Measurements from ENCODE around the gene IL3RA.
A peak's percentile ranks its signal among the peaks of the same experiment; 100 is the strongest.

IL3RA gene

DNA sequence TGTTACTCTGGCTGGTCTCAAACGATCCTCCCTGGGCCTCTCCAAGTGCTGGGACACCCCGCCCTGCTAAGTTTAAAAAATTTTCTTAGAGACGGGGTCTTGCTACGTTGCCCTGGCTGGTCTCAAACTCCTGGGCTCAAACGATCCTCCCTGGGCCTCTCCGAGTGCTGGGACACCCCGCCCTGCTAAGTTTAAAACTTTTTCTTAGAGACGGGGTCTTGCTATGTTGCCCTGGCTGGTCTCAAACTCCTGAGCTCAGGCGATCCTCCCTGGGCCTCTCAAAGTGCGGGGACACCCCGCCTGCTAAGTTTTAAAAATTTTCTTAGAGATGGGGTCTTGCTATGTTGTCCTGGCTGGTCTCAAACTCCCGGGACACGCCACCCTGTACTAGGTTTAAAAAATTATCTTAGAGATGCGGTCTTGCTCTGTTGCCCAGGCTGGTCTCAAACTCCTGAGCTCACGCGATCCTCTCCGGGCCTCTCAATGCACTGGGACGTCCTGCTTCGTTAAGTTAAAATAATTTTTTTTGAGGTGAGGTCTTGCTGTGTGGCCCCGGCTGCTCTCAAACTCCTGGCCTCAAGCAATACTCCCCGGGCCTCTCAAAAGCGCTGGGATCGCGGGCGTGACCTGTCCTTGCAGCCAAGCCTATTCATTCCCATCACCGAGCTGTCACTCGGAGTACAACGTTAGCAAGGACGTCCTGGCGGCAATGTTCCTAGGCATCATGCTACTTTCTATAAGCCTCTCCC, 54.2 kb downstream of the IL3RA start:
- TF ChIP-seq, protein P1, sequence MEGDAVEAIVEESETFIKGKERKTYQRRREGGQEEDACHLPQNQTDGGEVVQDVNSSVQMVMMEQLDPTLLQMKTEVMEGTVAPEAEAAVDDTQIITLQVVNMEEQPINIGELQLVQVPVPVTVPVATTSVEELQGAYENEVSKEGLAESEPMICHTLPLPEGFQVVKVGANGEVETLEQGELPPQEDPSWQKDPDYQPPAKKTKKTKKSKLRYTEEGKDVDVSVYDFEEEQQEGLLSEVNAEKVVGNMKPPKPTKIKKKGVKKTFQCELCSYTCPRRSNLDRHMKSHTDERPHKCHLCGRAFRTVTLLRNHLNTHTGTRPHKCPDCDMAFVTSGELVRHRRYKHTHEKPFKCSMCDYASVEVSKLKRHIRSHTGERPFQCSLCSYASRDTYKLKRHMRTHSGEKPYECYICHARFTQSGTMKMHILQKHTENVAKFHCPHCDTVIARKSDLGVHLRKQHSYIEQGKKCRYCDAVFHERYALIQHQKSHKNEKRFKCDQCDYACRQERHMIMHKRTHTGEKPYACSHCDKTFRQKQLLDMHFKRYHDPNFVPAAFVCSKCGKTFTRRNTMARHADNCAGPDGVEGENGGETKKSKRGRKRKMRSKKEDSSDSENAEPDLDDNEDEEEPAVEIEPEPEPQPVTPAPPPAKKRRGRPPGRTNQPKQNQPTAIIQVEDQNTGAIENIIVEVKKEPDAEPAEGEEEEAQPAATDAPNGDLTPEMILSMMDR (conservative IDR thresholded peaks at IDR 0.05; ENCODE audit: low read depth), result no peak
- POLR2A ChIA-PET (ENCODE audit: low non-redundant PET), result no interaction called here
- no peak for DNase-seq (ENCODE audit: low spot score)

GRCh38 chrX:1391370-1391706, 54.8 kb downstream of the IL3RA start:
- CTCF ChIA-PET, result no interaction called here
- peak; percentile 81 for DNase-seq (ENCODE audit: low spot score)
- TF ChIP-seq, protein P1 (conservative IDR thresholded peaks at IDR 0.05; ENCODE audit: low read depth), result no peak
- peak overlapping the region; percentile 99 for H3K27ac ChIP-seq
- POLR2A ChIA-PET (ENCODE audit: low non-redundant PET), result no interaction called here

More for the DNA sequence above, 54.2 kb downstream of the IL3RA start:
- CTCF ChIA-PET, result no interaction called here
- H3K27ac ChIP-seq, result peak overlapping the region; percentile 99

- peak within 1 kb of the TSS; percentile 99 for H3K27ac ChIP-seq
- CTCF ChIA-PET, result no interaction called here
- POLR2A ChIA-PET (ENCODE audit: low non-redundant PET), result no interaction called here
- TF ChIP-seq, protein P1 (conservative IDR thresholded peaks at IDR 0.05; ENCODE audit: low read depth), result no peak
- peak; percentile 93 for DNase-seq (ENCODE audit: low spot score)
Measured at GRCh38 chrX:1391707-1392375, 55.3 kb downstream of the IL3RA start, which contains the start of gene SLC25A6. SLC25A6 (minus strand) TSS chrX:1392113; CDS start chrX:1392009, 104 bp downstream.

- TF ChIP-seq, protein P1 (conservative IDR thresholded peaks at IDR 0.05; ENCODE audit: low read depth), result no peak
- CTCF ChIA-PET, result no interaction called here
- POLR2A ChIA-PET (ENCODE audit: low non-redundant PET), result no interaction called here
- DNase-seq (ENCODE audit: low spot score), result peak; percentile 45
- H3K27ac ChIP-seq, result peak overlapping the region; percentile 99
Measured at GRCh38 chrX:1392376-1393068, 55.9 kb downstream of the IL3RA start.

GRCh38 chrX:1393871-1394615, 57.5 kb downstream of the IL3RA start:
- ChIA-PET CTCF (no interaction called here), POLR2A (ENCODE audit: low non-redundant PET) (no interaction called here)
- H3K27ac ChIP-seq, result peak overlapping the region; percentile 99
- DNase-seq (ENCODE audit: low spot score), result no peak
- TF ChIP-seq, protein P1 (conservative IDR thresholded peaks at IDR 0.05; ENCODE audit: low read depth), result no peak
